Measurements from ENCODE around the gene ZYG11A.

GRCh38 chr1:52880206-52880605, 37.6 kb downstream of the ZYG11A start:
- TF ChIP-seq CTCF (conservative IDR thresholded peaks at IDR 0.05 in 1 of 2, IDR thresholded peaks at IDR 0.05 in 1 of 2; ENCODE audit: low read depth in 1 of 2, low read length in 2 of 2): no peak
- TF ChIP-seq EZH2 (IDR thresholded peaks at IDR 0.05; ENCODE audit: low read length, missing control alignments): no peak
